Parathyroid adenoma (tissue), 2 donors: ENCODE data around the gene POLD2.

Source experiments
- H2AFZ ChIP-seq: fragments of 300-600 bp; sonication (generic); one replicate; pipeline ENCODE4 v1.7.0; 2017; ENCODE audit warnings: antibody characterized with exemption, mild to moderate bottlenecking
- H3K27ac ChIP-seq: fragments of 300-600 bp; sonication (generic); one replicate; pipeline ENCODE4 v1.7.0; 2017
- H3K27me3 ChIP-seq: fragments of 300-600 bp; sonication (generic); one replicate; pipeline ENCODE4 v1.7.0; 2017; ENCODE audit warnings: low read length; ENCODE audit not compliant: control insufficient read depth, insufficient read depth
- H3K36me3 ChIP-seq: fragments of 300-600 bp; sonication (generic); one replicate; pipeline ENCODE4 v1.7.0; 2017; ENCODE audit warnings: low read length; ENCODE audit not compliant: control insufficient read depth, insufficient read depth
- H3K4me1 ChIP-seq: fragments of 300-600 bp; sonication (generic); one replicate; pipeline ENCODE4 v1.7.0; 2017; ENCODE audit warnings: control low read depth
- H3K4me2 ChIP-seq: fragments of 300-600 bp; sonication (generic); one replicate; pipeline ENCODE4 v1.7.0; 2017; ENCODE audit warnings: low read length
- H3K4me3 ChIP-seq: fragments of 300-600 bp; sonication (generic); one replicate; pipeline ENCODE4 v1.7.0; 2017; ENCODE audit warnings: low read depth, low read length
- H3K79me2 ChIP-seq: fragments of 300-600 bp; sonication (generic); one replicate; pipeline ENCODE4 v1.7.0; 2017; ENCODE audit warnings: control low read depth
- H3K9ac ChIP-seq: fragments of 300-600 bp; sonication (generic); one replicate; pipeline ENCODE4 v1.7.0; 2017; ENCODE audit warnings: mild to moderate bottlenecking
- H3K9me3 ChIP-seq: fragments of 300-600 bp; sonication (generic); one replicate; pipeline ENCODE4 v1.7.0; 2017; ENCODE audit warnings: low read length; ENCODE audit not compliant: control insufficient read depth
- CTCF ChIP-seq: fragments of 300-600 bp; sonication (generic); IDR thresholded peaks from one replicate; pipeline ENCODE4 v1.7.0; 2017; ENCODE audit warnings: antibody characterized with exemption, mild to moderate bottlenecking
- donor health status: primary hyperparathyroidism.

Gene POLD2

GRCh38 chr7:44099669-44100068 is 23.7 kb downstream of the POLD2 start:
- Histone ChIP-seq H3K27me3 (no peaks in the 10 kb centered on the region), H3K27ac (no peak overlapping the region), H2AFZ (no peak overlapping the region), H3K9ac (no peak overlapping the region), H3K4me2 (no peak overlapping the region), H3K4me1 (no peaks in the 10 kb centered on the region), H3K79me2 (no peaks in the 10 kb centered on the region), H3K9me3 (no peaks in the 10 kb centered on the region), H3K36me3 (no peaks in the 10 kb centered on the region), H3K4me3 (no peak overlapping the region)
- TF ChIP-seq CTCF = no peak

- Histone ChIP-seq H3K27me3 (no peaks in the 10 kb centered on the region), H3K9ac (no peak overlapping the region), H3K79me2 (no peaks in the 10 kb centered on the region), H3K9me3 (no peaks in the 10 kb centered on the region), H3K4me3 (no peak overlapping the region), H3K27ac (no peak overlapping the region), H3K4me2 (no peak overlapping the region), H3K36me3 (no peaks in the 10 kb centered on the region), H3K4me1 (no peaks in the 10 kb centered on the region), H2AFZ (no peak overlapping the region)
- no peak for TF ChIP-seq CTCF
Measured at GRCh38 chr7:44098092-44099068, 25.0 kb downstream of the POLD2 start.

GRCh38 chr7:44097064-44097932 is 26.1 kb downstream of the POLD2 start:
- Histone ChIP-seq H3K4me3 (no peak overlapping the region), H3K4me2 (no peak overlapping the region), H3K36me3 (no peaks in the 10 kb centered on the region), H3K27ac (no peak overlapping the region), H3K9me3 (no peaks in the 10 kb centered on the region), H3K79me2 (no peaks in the 10 kb centered on the region), H3K27me3 (no peaks in the 10 kb centered on the region), H2AFZ (no peak overlapping the region), H3K4me1 (no peaks in the 10 kb centered on the region), H3K9ac (no peak overlapping the region)
- no peak for TF ChIP-seq CTCF

GRCh38 chr7:44096326-44096881 is 26.9 kb downstream of the POLD2 start:
- Histone ChIP-seq H3K4me2 (no peak overlapping the region), H2AFZ (no peak overlapping the region), H3K79me2 (no peaks in the 10 kb centered on the region), H3K9me3 (no peaks in the 10 kb centered on the region), H3K27me3 (no peaks in the 10 kb centered on the region), H3K9ac (no peak overlapping the region), H3K27ac (no peak overlapping the region), H3K36me3 (no peaks in the 10 kb centered on the region), H3K4me1 (no peaks in the 10 kb centered on the region), H3K4me3 (no peak overlapping the region)
- no peak for TF ChIP-seq CTCF
